IMR-90 (cell line): ENCODE measurements around the gene PPP1R17. TPM values are rescaled to one million over a fixed set of nuclear protein-coding genes. Genes with fewer than 3 reads are reported as not detected.

Source experiments
- ATAC-seq: fragments of 200-7000 bp; cut with Tn5 transposase; 2 replicates; pipeline ENCODE4 v1.9.1; 2020; ENCODE audit warnings: low read depth, mild to moderate bottlenecking, moderate library complexity
- BruUV-seq: library from RNA; stranded (reverse); fragments of 400-500 nt; replicated peaks from 2 replicates; lab custom pipeline; 2021; lab: Mats Ljungman, UMichigan
- CTCF ChIA-PET: fragments of 300-600 bp; formaldehyde crosslinking; extraction: SDS; loops from one replicate; lab custom pipeline; 2021; ENCODE audit warnings: antibody characterized with exemption; lab: Yijun Ruan, JAX
- POLR2A ChIA-PET: fragments of 300-600 bp; sonication (Branson Sonifier 250); formaldehyde crosslinking; loops from one replicate; lab custom pipeline; 2022; ENCODE audit warnings: antibody characterized with exemption; ENCODE audit not compliant: unreplicated experiment; lab: Charles Lee
- DNase-seq: peaks from one replicate; pipeline ENCODE4 v3.0.0; 2013
- H2AFZ ChIP-seq: replicated peaks from 2 replicates; pipeline ENCODE3; 2013; ENCODE audit warnings: low read length, mild to moderate bottlenecking; ENCODE audit not compliant: poor library complexity
- H2AK5ac ChIP-seq: 2 replicates; pipeline ENCODE4 v1.6.1; 2013; ENCODE audit warnings: low read depth, low read length, inconsistent platforms
- H2AK9ac ChIP-seq: replicated peaks from 2 replicates; pipeline ENCODE3; 2013; ENCODE audit warnings: mild to moderate bottlenecking, low read depth, low read length, moderate library complexity; ENCODE audit not compliant: poor library complexity
- H2BK120ac ChIP-seq: 2 replicates; pipeline ENCODE4 v1.6.1; 2013; ENCODE audit warnings: low read depth, low read length, inconsistent platforms
- H2BK15ac ChIP-seq: 3 replicates; pipeline ENCODE4 v1.6.1; 2013; ENCODE audit warnings: low read depth, low read length, inconsistent platforms
- H2BK20ac ChIP-seq: 2 replicates; pipeline ENCODE4 v1.6.1; 2013; ENCODE audit warnings: low read depth, mild to moderate bottlenecking, inconsistent platforms, low read length, moderate library complexity
- H2BK5ac ChIP-seq: 2 replicates; pipeline ENCODE4 v1.6.1; 2013; ENCODE audit warnings: mild to moderate bottlenecking, low read depth, low read length, inconsistent platforms; ENCODE audit not compliant: poor library complexity, severe bottlenecking
- H3K14ac ChIP-seq: replicated peaks from 2 replicates; pipeline ENCODE4 v1.6.1; 2013; ENCODE audit warnings: low read depth, low read length, inconsistent platforms
- H3K18ac ChIP-seq: 2 replicates; pipeline ENCODE4 v1.6.1; 2013; ENCODE audit warnings: low read depth, low read length, control low read depth
- H3K23ac ChIP-seq: 2 replicates; pipeline ENCODE4 v1.6.1; 2013; ENCODE audit warnings: low read depth, low read length, inconsistent platforms
- H3K27ac ChIP-seq: 2 replicates; pipeline ENCODE4 v1.5.1; 2013; ENCODE audit warnings: mild to moderate bottlenecking, control low read depth, low read length; ENCODE audit not compliant: insufficient read depth
- H3K27me3 ChIP-seq: 2 replicates; pipeline ENCODE4 v1.6.1; 2013; ENCODE audit warnings: low read length; ENCODE audit not compliant: control insufficient read depth, insufficient read depth
- H3K36me3 ChIP-seq: 2 replicates; pipeline ENCODE4 v1.6.1; 2013; ENCODE audit warnings: low read length, mixed read lengths; ENCODE audit not compliant: control insufficient read depth, insufficient read depth
- H3K4ac ChIP-seq: 2 replicates; pipeline ENCODE4 v1.6.1; 2013; ENCODE audit warnings: low read depth, low read length, inconsistent platforms
- H3K4me1 ChIP-seq: 2 replicates; pipeline ENCODE4 v1.6.1; 2013; ENCODE audit warnings: low read length, mixed read lengths; ENCODE audit not compliant: control insufficient read depth, insufficient read depth
- H3K4me2 ChIP-seq: 2 replicates; pipeline ENCODE4 v1.6.1; 2013; ENCODE audit warnings: low read depth, mild to moderate bottlenecking, control low read depth, low read length, moderate library complexity
- H3K4me3 ChIP-seq: 2 replicates; pipeline ENCODE4 v1.5.1; 2013; ENCODE audit warnings: low read depth, mild to moderate bottlenecking, control low read depth, low read length, moderate library complexity; ENCODE audit not compliant: insufficient read depth
- H3K56ac ChIP-seq: 2 replicates; pipeline ENCODE4 v1.6.1; 2013; ENCODE audit warnings: low read length, inconsistent platforms; ENCODE audit not compliant: insufficient read depth; ENCODE audit errors: extremely low read depth
- H3K79me1 ChIP-seq, 2 experiments: 2 replicates each; pipeline ENCODE4 v1.6.1; 2013; ENCODE audit warnings: low read length in 2 of 2, inconsistent platforms in 1 of 2, low read depth in 1 of 2
- H3K9ac ChIP-seq: 2 replicates; pipeline ENCODE4 v1.6.1; 2013; ENCODE audit warnings: low read depth, low read length, control low read depth
- H3K9me1 ChIP-seq: 2 replicates; pipeline ENCODE4 v1.6.1; 2013; ENCODE audit warnings: low read length, inconsistent platforms; ENCODE audit not compliant: insufficient read depth
- H3K9me3 ChIP-seq: 2 replicates; pipeline ENCODE4 v1.6.1; 2013; ENCODE audit warnings: low read length; ENCODE audit not compliant: control insufficient read depth, insufficient read depth
- H4K20me1 ChIP-seq: 2 replicates; pipeline ENCODE4 v1.6.1; 2013; ENCODE audit warnings: low read length, inconsistent platforms; ENCODE audit not compliant: insufficient read depth
- H4K5ac ChIP-seq: 2 replicates; pipeline ENCODE4 v1.6.1; 2013; ENCODE audit warnings: mild to moderate bottlenecking, low read depth, low read length, control low read depth
- H4K8ac ChIP-seq, 2 experiments: 2 replicates each; pipeline ENCODE4 v1.6.1; 2013; ENCODE audit warnings: low read depth in 2 of 2, low read length in 2 of 2, control low read depth in 1 of 2, inconsistent platforms in 1 of 2
- H4K91ac ChIP-seq: 2 replicates; pipeline ENCODE4 v1.6.1; 2013; ENCODE audit warnings: low read depth, low read length, inconsistent platforms; ENCODE audit not compliant: insufficient read depth
- BHLHE40 ChIP-seq: fragments of 150-350 bp; IDR thresholded peaks from 2 replicates; pipeline ENCODE4 v1.6.1; 2016; ENCODE audit warnings: mild to moderate bottlenecking, low read depth, low read length
- CEBPB ChIP-seq: IDR thresholded peaks from 2 replicates; pipeline ENCODE4 v1.6.1; 2012; ENCODE audit warnings: low read depth, low read length, improper control_type of control experiment
- CHD1 ChIP-seq: IDR thresholded peaks from 2 replicates; pipeline ENCODE4 v1.6.1; 2012; ENCODE audit warnings: low read depth, low read length, improper control_type of control experiment
- CTCF ChIP-seq: conservative IDR thresholded peaks from 2 replicates; pipeline ENCODE4 v1.5.1; 2012; ENCODE audit warnings: mild to moderate bottlenecking, low read depth, low read length, improper control_type of control experiment
- ELK1 ChIP-seq: fragments of 150-350 bp; IDR thresholded peaks from 2 replicates; pipeline ENCODE4 v1.6.1; 2016; ENCODE audit warnings: low read depth, mild to moderate bottlenecking, low read length, moderate library complexity, borderline replicate concordance
- FOS ChIP-seq: fragments of 150-350 bp; IDR thresholded peaks from 2 replicates; pipeline ENCODE4 v1.6.1; 2016; ENCODE audit warnings: low read depth, low read length
- MAFK ChIP-seq: IDR thresholded peaks from 2 replicates; pipeline ENCODE4 v1.6.1; 2012; ENCODE audit warnings: low read depth, low read length, improper control_type of control experiment
- MAZ ChIP-seq: IDR thresholded peaks from 2 replicates; pipeline ENCODE4 v1.6.1; 2012; ENCODE audit warnings: low read depth, mild to moderate bottlenecking, low read length, improper control_type of control experiment, moderate library complexity, borderline replicate concordance
- MXI1 ChIP-seq: IDR thresholded peaks from 2 replicates; pipeline ENCODE4 v1.6.1; 2012; ENCODE audit warnings: low read depth, mild to moderate bottlenecking, low read length, moderate library complexity, borderline replicate concordance
- NFE2L2 ChIP-seq: fragments of 150-350 bp; IDR thresholded peaks from 2 replicates; pipeline ENCODE4 v1.6.1; 2016; ENCODE audit warnings: low read depth, mild to moderate bottlenecking, low read length
- POLR2A ChIP-seq: IDR thresholded peaks from 2 replicates; pipeline ENCODE4 v1.6.1; 2012; ENCODE audit warnings: mild to moderate bottlenecking, low read depth, low read length
- RAD21 ChIP-seq: IDR thresholded peaks from 2 replicates; pipeline ENCODE4 v1.6.1; 2012; ENCODE audit warnings: low read length, improper control_type of control experiment
- RCOR1 ChIP-seq: IDR thresholded peaks from 2 replicates; pipeline ENCODE4 v1.6.1; 2012; ENCODE audit warnings: mild to moderate bottlenecking, low read length, improper control_type of control experiment; ENCODE audit not compliant: insufficient replicate concordance
- RFX5 ChIP-seq: IDR thresholded peaks from 2 replicates; pipeline ENCODE4 v1.8.0; 2012; ENCODE audit warnings: low read depth, mild to moderate bottlenecking, low read length, moderate library complexity
- SMC3 ChIP-seq: fragments of 150-350 bp; IDR thresholded peaks from 2 replicates; pipeline ENCODE4 v1.6.1; 2016; ENCODE audit warnings: low read depth, mild to moderate bottlenecking, antibody characterized with exemption, low read length, moderate library complexity
- USF2 ChIP-seq: fragments of 150-350 bp; IDR thresholded peaks from 2 replicates; pipeline ENCODE4 v1.6.1; 2017; ENCODE audit warnings: mild to moderate bottlenecking, antibody characterized with exemption, low read length, low read depth
- WGBS, 2 experiments: methylation state at CpG; one replicate each; pipeline versions ENCODE4 v1.1.5 to v1.1.7; 2013; ENCODE audit warnings: missing lambda C conversion rate in 2 of 2; ENCODE audit not compliant: insufficient read length in 1 of 2; ENCODE audit errors: extremely low coverage in 2 of 2; 5-methylcytosine and 5-hydroxymethylcytosine counted together
- dilution Hi-C: fragments of 300-500 bp; cut with HindIII; formaldehyde crosslinking; loops from one replicate; pipeline ENCODE4 v1.14.3; 2018; ENCODE audit warnings: low sequenced_read_pairs; ENCODE audit not compliant: unreplicated experiment
- in situ Hi-C: fragments of 300-500 bp; cut with MboI; formaldehyde crosslinking; loops from 3 replicates; pipeline ENCODE4 v1.14.3; 2019; ENCODE audit warnings: low sequenced_read_pairs, inconsistent platforms, mixed read lengths
- intact Hi-C: fragments of 100-400 bp; cut with micrococcal nuclease; formaldehyde crosslinking; loops from 2 replicates; pipeline ENCODE4 v1.10.0; 2022
- polyA plus RNA-seq, 3 experiments: library from polyadenylated mRNA; depleted of rRNA; stranded (reverse); fragments of >200 nt; gene quantifications; 2 replicates each; pipeline ENCODE4 v1.2.3, GENCODE V29; 2012; ENCODE audit warnings: low replicate concordance in 1 of 3
- total RNA-seq: library from RNA; depleted of rRNA; stranded (reverse); fragments of >200 nt; gene quantifications from 2 replicates; pipeline ENCODE4 v1.2.3, GENCODE V29; 2012

The PPP1R17 gene
- total and polyA plus RNA-seq, 2 of the 4 experiments (the other 2 are of a cell fraction) = not detected

GRCh38 chr7:31720366-31720765 lies 33.4 kb downstream of the PPP1R17 start:
- POLR2A ChIA-PET = no interaction called here
- Histone ChIP-seq H4K5ac (no peak overlapping the region), H3K56ac (no peak overlapping the region), H3K27ac (no peak overlapping the region), H3K4ac (no peak overlapping the region), H3K9ac (no peak overlapping the region), H3K14ac (no peak overlapping the region), H4K8ac (no peak overlapping the region), H3K4me3 (no peak overlapping the region), H3K9me3 (no peaks in the 10 kb centered on the region), H3K23ac (no peak overlapping the region), H2AFZ (no peak overlapping the region), H3K79me1 (no peaks in the 10 kb centered on the region), H3K4me2 (no peak overlapping the region), H4K91ac (no peak overlapping the region), H3K36me3 (no peaks in the 10 kb centered on the region), H2BK5ac (no peak overlapping the region), H2AK9ac (no peak overlapping the region), H2BK20ac (no peak overlapping the region), H3K27me3 (no peaks in the 10 kb centered on the region), H3K18ac (no peak overlapping the region), H2BK120ac (no peak overlapping the region), H3K4me1 (no peaks in the 10 kb centered on the region), H3K9me1 (no peaks in the 10 kb centered on the region), H2AK5ac (no peak overlapping the region), H2BK15ac (no peak overlapping the region), H4K20me1 (no peaks in the 10 kb centered on the region)
- dilution Hi-C loops (no loop called here), in situ Hi-C loops (no loop called here), intact Hi-C loops (no loop called here)
- no peak for DNase-seq
- no peak for ATAC-seq
- BruUV-seq = no TSS peak
- no peak for TF ChIP-seq RAD21
- no peak for TF ChIP-seq RFX5
- no peak for TF ChIP-seq MAFK
- TF ChIP-seq CEBPB = no peak
- no peak for TF ChIP-seq MAZ
- no peak for TF ChIP-seq MXI1
- no peak for TF ChIP-seq ELK1
- no peak for TF ChIP-seq CTCF
- TF ChIP-seq RCOR1 = no peak
- no peak for TF ChIP-seq SMC3
- TF ChIP-seq FOS = no peak
- no peak for TF ChIP-seq NFE2L2
- no peak for TF ChIP-seq BHLHE40
- TF ChIP-seq POLR2A = no peak
- TF ChIP-seq CHD1 = no peak
- TF ChIP-seq USF2 = no peak
- CTCF ChIA-PET = no interaction called here
- no CpG with 5 or more reads among the region's 8 CpGs for WGBS, 2 experiments
